Measurements from ENCODE around the gene GUSB.

The GUSB gene

GRCh38 chr7:65931685-65932084 is 50.3 kb downstream of the GUSB start:
- Histone ChIP-seq H3K9me3 (ENCODE audit: control insufficient read depth, insufficient read depth, low read length) (no peaks in the 10 kb centered on the region), H3K9ac (ENCODE audit: low read depth, low read length) (no peak overlapping the region), H3K4me1 (ENCODE audit: insufficient read depth, low read length) (peaks cover 5% of the 10 kb centered on the region; the same call in 1 of the 2 replicates), H3K36me3 (ENCODE audit: insufficient read depth, low read length) (no peaks in the 10 kb centered on the region)

GRCh38 chr7:65927489-65928448 is 54.2 kb downstream of the GUSB start:
- Histone ChIP-seq H3K4me1 (ENCODE audit: insufficient read depth, low read length) (peaks cover 5% of the 10 kb centered on the region; the same call in 1 of the 2 replicates), H3K36me3 (ENCODE audit: insufficient read depth, low read length) (no peaks in the 10 kb centered on the region), H3K9ac (ENCODE audit: low read depth, low read length) (no peak overlapping the region), H3K9me3 (ENCODE audit: control insufficient read depth, insufficient read depth, low read length) (no peaks in the 10 kb centered on the region)

- peaks cover 5% of the 10 kb centered on the region; the same call in 1 of the 2 replicates for H3K4me1 ChIP-seq (ENCODE audit: insufficient read depth, low read length)
- H3K36me3 ChIP-seq (ENCODE audit: insufficient read depth, low read length), result no peaks in the 10 kb centered on the region
- no peaks in the 10 kb centered on the region for H3K9me3 ChIP-seq (ENCODE audit: control insufficient read depth, insufficient read depth, low read length)
- no peak overlapping the region for H3K9ac ChIP-seq (ENCODE audit: low read depth, low read length)
These were observed 55.4 kb downstream of the GUSB start for GRCh38 chr7:65926588-65926987.

GRCh38 chr7:65925040-65925439 is 57.0 kb downstream of the GUSB start:
- H3K36me3 ChIP-seq (ENCODE audit: insufficient read depth, low read length), result no peaks in the 10 kb centered on the region
- no peak overlapping the region for H3K9ac ChIP-seq (ENCODE audit: low read depth, low read length)
- H3K9me3 ChIP-seq (ENCODE audit: control insufficient read depth, insufficient read depth, low read length), result no peaks in the 10 kb centered on the region
- peaks cover 5% of the 10 kb centered on the region; the same call in 1 of the 2 replicates for H3K4me1 ChIP-seq (ENCODE audit: insufficient read depth, low read length)

GRCh38 chr7:65924193-65924592 is 57.8 kb downstream of the GUSB start:
- no peaks in the 10 kb centered on the region for H3K36me3 ChIP-seq (ENCODE audit: insufficient read depth, low read length)
- H3K9me3 ChIP-seq (ENCODE audit: control insufficient read depth, insufficient read depth, low read length), result no peaks in the 10 kb centered on the region
- H3K4me1 ChIP-seq (ENCODE audit: insufficient read depth, low read length), result peaks cover 5% of the 10 kb centered on the region; the same call in 1 of the 2 replicates
- no peak overlapping the region for H3K9ac ChIP-seq (ENCODE audit: low read depth, low read length)

GRCh38 chr7:65923316-65923715 is 58.7 kb downstream of the GUSB start:
- H3K4me1 ChIP-seq (ENCODE audit: insufficient read depth, low read length), result peaks cover 5% of the 10 kb centered on the region; the same call in 1 of the 2 replicates
- H3K36me3 ChIP-seq (ENCODE audit: insufficient read depth, low read length), result no peaks in the 10 kb centered on the region
- H3K9ac ChIP-seq (ENCODE audit: low read depth, low read length), result no peak overlapping the region
- no peaks in the 10 kb centered on the region for H3K9me3 ChIP-seq (ENCODE audit: control insufficient read depth, insufficient read depth, low read length)

GRCh38 chr7:65915921-65916657 is 65.9 kb downstream of the GUSB start:
- Histone ChIP-seq H3K9ac (ENCODE audit: low read depth, low read length) (no peak overlapping the region), H3K36me3 (ENCODE audit: insufficient read depth, low read length) (no peaks in the 10 kb centered on the region), H3K9me3 (ENCODE audit: control insufficient read depth, insufficient read depth, low read length) (no peaks in the 10 kb centered on the region), H3K4me1 (ENCODE audit: insufficient read depth, low read length) (no peaks in the 10 kb centered on the region)

- Histone ChIP-seq H3K4me1 (ENCODE audit: insufficient read depth, low read length) (peaks cover 14% of the 10 kb centered on the region; the same call in 1 of the 2 replicates), H3K9me3 (ENCODE audit: control insufficient read depth, insufficient read depth, low read length) (no peaks in the 10 kb centered on the region), H3K9ac (ENCODE audit: low read depth, low read length) (no peak overlapping the region), H3K36me3 (ENCODE audit: insufficient read depth, low read length) (no peaks in the 10 kb centered on the region)
These were observed 69.8 kb downstream of the GUSB start for GRCh38 chr7:65912237-65912636.
